Activated CD4-positive, alpha-beta T cell treated with anti-CD3 and anti-CD28 coated beads, Interleukin-2, amount 50 U/mL, for 16 hours (primary cell): ENCODE measurements around the gene RAB1A.
"Not testable (repeated sequence)": the region's sequence is repeated elsewhere in the genome, so short reads cannot be mapped to it uniquely, and the experiment has no call there.

Experiments used
- DNase-seq: peaks from one replicate; pipeline ENCODE4 v3.0.0-alpha.2; 2020

RAB1A gene

GRCh38 chr2:65134158-65134557 is 4.3 kb upstream of the RAB1A start:
- DNase-seq, result no peak

- no peak for DNase-seq
Observed at GRCh38 chr2:65133626-65134025, 3.7 kb upstream of the RAB1A start.

GRCh38 chr2:65132930-65133329 is 3.0 kb upstream of the RAB1A start:
- not testable (repeated sequence) for DNase-seq

GRCh38 chr2:65130664-65131175 is 814 bp upstream of the RAB1A start:
- no peak for DNase-seq

- peak; percentile 15 for DNase-seq
Observed at GRCh38 chr2:65129286-65129825, 550 bp downstream of the RAB1A start.

- DNase-seq, result no peak
Observed at GRCh38 chr2:65128297-65129190, 1.4 kb downstream of the RAB1A start.

- DNase-seq, result not testable (repeated sequence)
Observed at GRCh38 chr2:65125457-65125856, 4.4 kb downstream of the RAB1A start.

GRCh38 chr2:65122313-65122712 is 7.6 kb downstream of the RAB1A start:
- DNase-seq, result no peak

GRCh38 chr2:65120990-65121693 is 8.8 kb downstream of the RAB1A start:
- DNase-seq, result no peak

GRCh38 chr2:65116645-65117044 is 13.3 kb downstream of the RAB1A start:
- DNase-seq, result no peak

- DNase-seq, result no peak
Observed at GRCh38 chr2:65114921-65115320, 15.0 kb downstream of the RAB1A start.

GRCh38 chr2:65113816-65114215 is 16.1 kb downstream of the RAB1A start:
- DNase-seq, result no peak

GRCh38 chr2:65113229-65113628 is 16.7 kb downstream of the RAB1A start:
- DNase-seq, result no peak

GRCh38 chr2:65112633-65113032 is 17.3 kb downstream of the RAB1A start:
- DNase-seq, result no peak

- DNase-seq, result no peak
Observed at GRCh38 chr2:65108780-65109179, 21.1 kb downstream of the RAB1A start.

- DNase-seq, result no peak
Observed at GRCh38 chr2:65107530-65107929, 22.4 kb downstream of the RAB1A start.

- no peak for DNase-seq
Observed at GRCh38 chr2:65103013-65103715, 26.7 kb downstream of the RAB1A start.

GRCh38 chr2:65101071-65101470 is 28.8 kb downstream of the RAB1A start:
- no peak for DNase-seq

GRCh38 chr2:65098741-65099140 is 31.2 kb downstream of the RAB1A start:
- no peak for DNase-seq

GRCh38 chr2:65097844-65098243 is 32.1 kb downstream of the RAB1A start:
- DNase-seq, result no peak

GRCh38 chr2:65096948-65097347 is 33.0 kb downstream of the RAB1A start:
- DNase-seq, result no peak

GRCh38 chr2:65093211-65093610 is 36.7 kb downstream of the RAB1A start:
- no peak for DNase-seq

GRCh38 chr2:65092791-65093190 is 37.1 kb downstream of the RAB1A start:
- no peak for DNase-seq
